BJ (cell line): ENCODE measurements around the gene EHD3. TPM values are rescaled to one million over a fixed set of nuclear protein-coding genes. Genes with fewer than 3 reads are reported as not detected.

Experiments used
- CTCF ChIA-PET: fragments of 350-600 bp; formaldehyde crosslinking; extraction: SDS; loops from one replicate; lab custom pipeline; 2021; ENCODE audit warnings: antibody characterized with exemption, inconsistent platforms; lab: Yijun Ruan, JAX
- POLR2A ChIA-PET: fragments of 300-600 bp; sonication (Branson Sonifier 250); formaldehyde crosslinking; extraction: SDS; loops from one replicate; lab custom pipeline; 2021; ENCODE audit warnings: antibody characterized with exemption; lab: Charles Lee
- DNase-seq: peaks from one replicate; pipeline ENCODE4 v3.0.0-alpha.2; 2011; ENCODE audit warnings: low read depth
- H3K27me3 ChIP-seq: 2 replicates; pipeline ENCODE4 v1.6.0; 2011; ENCODE audit warnings: low read length; ENCODE audit not compliant: control insufficient read depth, insufficient read depth
- H3K36me3 ChIP-seq: 2 replicates; pipeline ENCODE4 v1.5.1; 2011; ENCODE audit warnings: low read length; ENCODE audit not compliant: control insufficient read depth, insufficient read depth
- H3K4me3 ChIP-seq: 2 replicates; pipeline ENCODE4 v1.5.1; 2011; ENCODE audit warnings: low read depth, mild to moderate bottlenecking, control low read depth, low read length
- CTCF ChIP-seq: IDR thresholded peaks from 2 replicates; pipeline ENCODE4 v1.5.1; 2011; ENCODE audit warnings: low read depth, mild to moderate bottlenecking, control low read depth, inconsistent platforms, low read length, moderate library complexity; ENCODE audit not compliant: insufficient read depth
- polyA plus RNA-seq: library from polyadenylated mRNA; depleted of rRNA; stranded (reverse); fragments of >200 nt; gene quantifications from 2 replicates; pipeline ENCODE4 v1.2.3, GENCODE V29; 2011

Gene EHD3
- polyA plus RNA-seq, 1 experiment, result 69.4 TPM

GRCh38 chr2:31202833-31203232, 31.1 kb upstream of the EHD3 start:
- no peak for DNase-seq
- TF ChIP-seq CTCF, result no peak
- no peaks in the 10 kb centered on the region for H3K36me3 ChIP-seq
- CTCF ChIA-PET, result interaction anchor here (1.0 kb wide), 1 partner anchor 33 kb away, joined by 3 read pairs; no protein-coding TSS in a partner anchor
- POLR2A ChIA-PET, result no interaction called here
- H3K27me3 ChIP-seq, result no peaks in the 10 kb centered on the region
- no peak overlapping the region for H3K4me3 ChIP-seq

- H3K36me3 ChIP-seq, result no peaks in the 10 kb centered on the region
- CTCF ChIA-PET, result interaction anchor here (0.8 kb wide), 1 partner anchor 30 kb away, joined by 3 read pairs; the partner anchor contains the start of gene EHD3
Measured at GRCh38 chr2:31203916-31204315, 30.0 kb upstream of the EHD3 start.

GRCh38 chr2:31204783-31205182, 29.2 kb upstream of the EHD3 start:
- Histone ChIP-seq H3K27me3 (no peaks in the 10 kb centered on the region), H3K36me3 (no peaks in the 10 kb centered on the region), H3K4me3 (no peak overlapping the region)
- TF ChIP-seq CTCF, result no peak
- ChIA-PET POLR2A (no interaction called here), CTCF (interaction anchor here (0.8 kb wide), 1 partner anchor 29 kb away, joined by 3 read pairs; the partner anchor contains the start of gene EHD3)
- DNase-seq, result no peak

More at GRCh38 chr2:31203916-31204315, 30.0 kb upstream of the EHD3 start:
- POLR2A ChIA-PET, result no interaction called here
- H3K27me3 ChIP-seq, result no peaks in the 10 kb centered on the region
- no peak for DNase-seq
- TF ChIP-seq CTCF, result no peak
- H3K4me3 ChIP-seq, result no peak overlapping the region

- Histone ChIP-seq H3K4me3 (no peak overlapping the region), H3K27me3 (no peaks in the 10 kb centered on the region), H3K36me3 (no peaks in the 10 kb centered on the region)
- ChIA-PET CTCF (no interaction called here), POLR2A (no interaction called here)
- no peak for DNase-seq
- TF ChIP-seq CTCF, result no peak
Measured at GRCh38 chr2:31205186-31205585, 28.8 kb upstream of the EHD3 start.

DNA sequence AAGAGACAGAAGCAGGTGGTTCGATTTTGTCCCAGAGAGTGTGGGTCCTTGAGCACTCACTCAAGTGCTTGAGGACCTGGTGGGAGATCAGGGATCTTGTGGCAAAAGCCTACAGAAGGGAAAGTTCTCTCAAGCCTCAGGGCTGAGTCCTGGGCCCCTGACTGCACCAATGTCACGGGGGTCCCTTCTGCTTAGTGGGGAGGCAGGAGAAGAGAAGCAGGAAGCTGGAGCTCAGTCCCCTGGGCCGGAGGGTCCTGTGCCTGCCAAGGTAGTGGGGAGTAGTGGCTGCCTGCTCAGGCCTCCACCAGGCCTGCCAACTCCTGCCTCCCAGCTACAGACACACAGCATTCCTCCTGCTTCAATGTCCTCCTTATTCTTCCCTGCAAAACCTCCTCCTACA, 28.3 kb upstream of the EHD3 start:
- H3K36me3 ChIP-seq, result no peaks in the 10 kb centered on the region
- POLR2A ChIA-PET, result no interaction called here
- no peak for TF ChIP-seq CTCF
- H3K27me3 ChIP-seq, result no peaks in the 10 kb centered on the region
- CTCF ChIA-PET, result no interaction called here
- DNase-seq, result no peak
- no peak overlapping the region for H3K4me3 ChIP-seq
